HG02943 (cell line): ENCODE results near the gene OR2M5.

Experiments used
- ATAC-seq: cut with Tn5 transposase; IDR thresholded peaks from one replicate; pipeline ENCODE4 v1.9.1; 2021; ENCODE audit warnings: mild to moderate bottlenecking, low read depth, moderate library complexity; ENCODE audit not compliant: unreplicated experiment

The OR2M5 gene, protein sequence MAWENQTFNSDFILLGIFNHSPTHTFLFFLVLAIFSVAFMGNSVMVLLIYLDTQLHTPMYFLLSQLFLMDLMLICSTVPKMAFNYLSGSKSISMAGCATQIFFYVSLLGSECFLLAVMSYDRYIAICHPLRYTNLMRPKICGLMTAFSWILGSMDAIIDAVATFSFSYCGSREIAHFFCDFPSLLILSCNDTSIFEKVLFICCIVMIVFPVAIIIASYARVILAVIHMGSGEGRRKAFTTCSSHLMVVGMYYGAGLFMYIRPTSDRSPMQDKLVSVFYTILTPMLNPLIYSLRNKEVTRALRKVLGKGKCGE

GRCh38 chr1:248144513-248145198, at the start of gene OR2M5:
Gene OR2M5, plus strand, starts transcription at chr1:248145148. Its CDS starts 0 bp downstream, at chr1:248145148.
- ATAC-seq, result no peak

- ATAC-seq, result no peak
These were observed 46.4 kb upstream of the OR2M5 start for GRCh38 chr1:248098529-248098928.

DNA sequence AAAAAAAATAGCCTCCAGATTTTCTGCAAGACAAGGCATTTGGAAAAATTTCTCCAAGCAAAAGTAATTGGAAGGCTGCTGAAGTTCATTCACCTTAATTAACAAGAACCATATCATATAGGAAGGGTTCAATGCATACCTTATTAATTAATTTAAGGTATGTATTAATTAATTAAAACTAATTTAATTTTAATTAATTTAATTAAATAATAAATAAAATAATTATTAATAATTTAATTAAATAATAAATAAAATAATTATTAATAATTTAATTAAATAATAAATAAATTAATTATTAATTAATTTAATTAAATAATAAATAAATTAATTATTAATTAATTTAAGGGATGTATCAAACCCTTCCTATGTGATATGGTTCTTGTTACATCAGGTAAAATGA, 42.1 kb upstream of the OR2M5 start:
- no peak for ATAC-seq

- no peak for ATAC-seq
These were observed 33.8 kb upstream of the OR2M5 start for GRCh38 chr1:248111157-248111556.

DNA sequence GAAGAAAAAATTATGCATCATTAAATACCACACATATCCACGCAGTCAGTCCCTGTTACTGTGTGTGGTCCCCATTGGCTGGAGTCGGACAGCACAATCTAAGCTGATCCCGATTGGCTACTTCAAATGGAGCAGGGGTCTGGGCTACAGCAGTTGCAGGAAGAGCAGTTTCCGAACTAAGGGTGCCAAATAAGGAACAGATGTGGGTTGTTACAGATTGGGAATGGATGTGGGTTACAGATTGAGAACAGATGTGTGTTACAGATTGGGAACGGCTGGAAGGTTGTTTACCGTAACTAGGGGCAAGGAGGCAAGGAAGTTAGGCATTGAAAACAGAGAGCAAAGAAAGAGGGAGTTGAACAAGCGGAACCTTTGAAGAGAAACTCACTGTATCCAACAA, 30.1 kb upstream of the OR2M5 start:
- no peak for ATAC-seq

GRCh38 chr1:248127653-248128052, 17.3 kb upstream of the OR2M5 start:
- ATAC-seq, result no peak

GRCh38 chr1:248136811-248137210, 8.1 kb upstream of the OR2M5 start:
- no peak for ATAC-seq

GRCh38 chr1:248140846-248141245, 4.1 kb upstream of the OR2M5 start:
- no peak for ATAC-seq

DNA sequence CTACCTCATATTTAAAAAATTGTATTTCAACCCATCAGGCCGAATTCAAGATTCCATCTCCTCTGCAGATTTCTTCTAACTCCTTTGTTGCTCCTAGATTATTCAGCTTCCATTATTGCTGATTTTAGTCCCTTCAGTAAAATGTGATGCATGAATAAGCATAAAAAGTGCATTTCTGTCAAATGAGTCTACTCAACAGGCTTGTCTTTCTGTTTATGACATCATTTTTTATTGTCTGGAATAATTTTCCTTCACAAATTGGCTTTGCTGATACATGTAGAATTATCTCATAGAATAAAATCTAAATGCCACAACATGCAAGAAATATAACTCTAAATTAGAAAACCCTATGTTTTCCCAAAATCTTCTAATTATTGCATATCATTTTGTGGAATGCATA, 1.6 kb upstream of the OR2M5 start:
- no peak for ATAC-seq

GRCh38 chr1:248152056-248152827, 7.3 kb downstream of the OR2M5 start:
- no peak for ATAC-seq

DNA sequence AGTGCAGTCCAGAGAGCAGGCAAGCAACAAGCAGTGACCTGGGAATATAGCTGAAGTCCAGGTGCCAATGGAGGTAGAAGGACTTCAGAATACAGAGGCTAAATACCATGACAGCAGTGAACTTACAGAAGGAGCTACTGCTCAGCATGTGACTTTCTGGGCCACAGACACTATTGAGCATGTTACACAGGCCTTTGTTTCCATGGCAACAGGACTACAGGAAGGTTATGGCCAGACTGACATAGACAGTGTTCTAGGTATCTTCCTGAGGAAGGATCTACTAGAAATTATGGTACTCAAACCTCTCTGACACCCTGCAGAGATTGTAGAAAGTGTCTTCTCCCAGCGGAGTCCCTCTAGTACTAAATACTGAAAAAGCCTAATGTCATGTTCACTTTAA, 11.0 kb downstream of the OR2M5 start:
- no peak for ATAC-seq

DNA sequence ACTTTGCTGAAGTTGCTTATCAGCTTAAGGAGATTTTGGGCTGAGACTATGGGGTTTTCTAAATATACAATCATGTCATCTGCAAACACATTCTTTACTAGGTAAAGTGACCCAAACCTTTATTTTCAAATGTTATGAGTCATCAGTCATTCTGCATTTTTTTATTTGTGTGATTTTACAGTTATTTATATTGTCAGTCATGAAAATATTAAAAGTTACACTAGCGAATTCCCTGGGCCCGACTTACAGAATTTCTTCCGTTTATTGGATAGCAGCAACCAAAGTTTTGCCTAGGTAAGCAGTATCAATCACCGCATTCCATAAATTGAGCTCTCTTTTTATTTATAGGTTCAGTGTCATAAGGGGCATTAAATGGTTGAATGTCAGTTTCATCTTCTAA, 13.8 kb downstream of the OR2M5 start:
- ATAC-seq, result no peak

GRCh38 chr1:248164031-248164430, 19.1 kb downstream of the OR2M5 start:
- no peak for ATAC-seq

DNA sequence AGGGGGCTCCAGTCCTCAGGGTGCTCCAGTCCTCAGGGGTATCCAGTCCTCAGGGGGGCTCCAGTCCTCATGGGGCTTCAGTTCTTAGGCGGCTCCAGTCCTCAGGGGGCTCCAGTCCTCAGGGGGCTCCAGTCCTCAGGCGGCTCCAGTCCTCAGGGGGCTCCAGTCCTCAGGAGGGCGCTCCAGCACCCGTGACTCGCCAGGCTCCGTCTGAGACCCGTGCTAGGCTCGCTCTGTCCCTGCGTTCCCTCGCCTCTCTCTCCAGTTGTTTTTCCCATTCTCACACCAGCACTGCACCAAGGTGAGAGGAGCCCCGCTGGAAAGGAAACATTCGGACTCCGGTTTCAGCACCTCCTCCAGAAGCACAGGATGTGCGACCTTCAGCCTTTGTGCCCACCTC, 20.2 kb downstream of the OR2M5 start:
- no peak for ATAC-seq

- no peak for ATAC-seq
These were observed 29.6 kb downstream of the OR2M5 start, which contains the start of gene OR2M2 for GRCh38 chr1:248174521-248174920. Gene OR2M2, plus strand, starts transcription at chr1:248174821. Its CDS starts 5,165 bp downstream, at chr1:248179986.

DNA sequence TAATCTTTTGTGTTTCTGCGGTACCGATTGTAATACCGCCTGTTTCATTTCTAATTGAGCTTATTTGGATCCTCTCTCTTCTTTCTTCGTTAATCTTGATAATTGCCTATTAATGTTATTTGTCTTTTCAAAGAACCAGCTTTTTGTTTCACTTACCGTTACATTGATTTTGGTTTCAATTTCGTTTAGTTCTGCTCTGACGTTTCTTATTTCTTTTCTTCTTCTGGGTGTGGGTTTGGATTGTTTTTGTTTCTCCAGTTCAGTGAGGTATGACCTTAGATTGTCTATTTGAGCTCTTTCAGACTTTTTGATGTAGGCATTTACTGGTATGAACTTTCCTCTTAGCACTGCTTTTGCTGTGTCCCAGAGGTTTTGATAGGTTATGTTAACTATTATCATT, 39.0 kb downstream of the OR2M5 start:
- ATAC-seq, result peak; percentile 80

DNA sequence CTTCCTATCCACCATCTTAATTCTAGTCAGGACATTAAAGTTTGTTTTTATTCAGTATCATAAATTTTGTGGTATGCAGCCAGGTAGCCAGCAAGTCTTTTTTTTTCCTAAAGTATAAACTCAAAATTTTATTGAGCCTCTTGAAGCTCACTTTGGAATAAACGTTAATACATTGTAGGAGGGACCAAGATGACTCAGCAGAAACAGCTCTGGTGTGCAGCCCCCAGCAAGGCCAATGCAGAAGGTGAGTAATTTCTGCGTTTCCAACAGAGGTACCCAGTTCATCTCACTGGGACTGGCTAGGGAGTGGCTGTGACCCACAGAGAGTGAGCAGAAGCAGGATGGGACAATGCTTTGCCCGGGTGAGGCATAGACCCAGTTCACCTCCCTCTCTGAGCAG, 42.4 kb downstream of the OR2M5 start:
- ATAC-seq, result no peak

GRCh38 chr1:248189026-248189425, 44.1 kb downstream of the OR2M5 start:
- no peak for ATAC-seq

DNA sequence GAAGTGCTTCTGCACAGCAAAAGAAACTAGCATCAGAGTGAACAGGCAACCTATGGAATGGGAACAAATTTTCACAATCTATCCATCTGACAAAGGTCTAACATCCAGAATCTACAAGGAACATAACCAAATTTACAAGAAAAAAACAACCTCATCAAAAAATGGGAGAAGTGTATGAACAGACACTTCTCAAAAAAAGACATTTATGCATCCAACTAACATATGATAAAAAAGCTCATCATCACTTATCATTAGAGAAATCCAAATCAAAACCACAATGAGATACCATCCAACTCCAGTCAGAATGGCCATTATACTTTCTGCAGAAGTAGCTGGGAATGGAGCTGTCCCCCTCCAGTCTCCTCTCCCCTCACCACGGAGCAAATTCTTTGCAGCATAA, 49.2 kb downstream of the OR2M5 start:
- ATAC-seq, result no peak
